Activated naive CD4-positive, alpha-beta T cell treated with anti-CD3 and anti-CD28 coated beads, Interleukin-2, amount 50 U/mL, for 72 hours (primary cell): ENCODE data around the gene TPST2. TPM values are rescaled to one million over a fixed set of nuclear protein-coding genes. Genes with fewer than 3 reads are reported as not detected.
"Not testable (repeated sequence)": the region's sequence is repeated elsewhere in the genome, so short reads cannot be mapped to it uniquely, and the experiment has no call there.

ENCODE experiments used
- ATAC-seq, 2 donors: fragments of 150-1000 bp; cut with Tn5 transposase; 2 replicates each; pipeline ENCODE4 v1.10.0; 2021; ENCODE audit warnings: mild to moderate bottlenecking in 2 of 2, moderate library complexity in 2 of 2
- DNase-seq, 2 donors: peaks; one replicate each; pipeline ENCODE4 v3.0.0; 2021 to 2022; ENCODE audit warnings: low spot score in 2 of 2
- H3K27ac Mint-ChIP-seq, 2 donors: one replicate each; pipeline ENCODE4 v1.8.0; 2022; ENCODE audit warnings: mild to moderate bottlenecking in 2 of 2, mixed read lengths in 2 of 2
- H3K36me3 Mint-ChIP-seq, 2 donors: one replicate each; pipeline ENCODE4 v1.8.0; 2022; ENCODE audit warnings: mixed read lengths in 2 of 2
- H3K9me3 Mint-ChIP-seq, 2 donors: one replicate each; pipeline ENCODE4 v1.8.0; 2022; ENCODE audit warnings: mixed read lengths in 2 of 2
- total RNA-seq, 2 donors: library from RNA; stranded (reverse); gene quantifications; one replicate each; pipeline ENCODE4 v1.2.3, GENCODE V29; 2022

TPST2 gene
- total RNA-seq, 2 donors from 2014 or later, result 15.4 to 26.9 TPM

DNA sequence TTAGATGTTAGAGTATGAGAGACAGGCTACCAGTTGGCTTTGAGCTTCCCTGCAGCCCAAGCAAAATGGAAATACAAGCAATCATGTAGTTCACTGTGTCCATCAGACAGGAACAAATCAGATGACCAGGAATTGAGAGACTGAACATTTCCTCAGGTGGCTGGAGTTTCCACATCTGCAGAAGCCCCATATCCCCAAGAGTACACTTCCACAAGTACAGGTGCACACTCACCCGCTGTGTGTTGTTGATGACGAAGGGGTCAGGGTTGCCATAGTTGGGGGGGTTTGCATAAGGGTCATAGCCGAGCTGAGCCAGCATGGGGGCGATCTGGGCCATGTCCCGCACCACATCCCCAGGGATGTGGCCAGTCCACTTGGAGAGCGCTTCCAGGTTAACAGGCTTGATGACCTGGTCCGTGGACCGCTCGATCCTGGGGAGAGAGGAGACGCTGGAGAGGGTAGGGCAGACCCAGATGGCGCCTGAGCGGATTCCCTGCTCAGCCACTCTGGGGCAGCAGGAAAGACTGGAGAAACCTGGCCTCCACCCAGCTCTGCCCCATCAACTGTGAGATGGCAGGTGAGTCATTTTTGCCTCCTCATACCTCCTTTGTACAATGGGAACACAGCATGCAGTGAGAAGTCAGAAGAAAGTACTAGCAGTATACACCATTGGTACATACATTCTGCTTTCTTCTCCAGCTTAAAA, 53.7 kb downstream of the TPST2 start:
- Mint-ChIP-seq H3K27ac (no peak overlapping the region), H3K36me3 (no peaks in the 10 kb centered on the region), H3K9me3 (no peaks in the 10 kb centered on the region)
- ATAC-seq, result no peak
- no peak for DNase-seq

DNA sequence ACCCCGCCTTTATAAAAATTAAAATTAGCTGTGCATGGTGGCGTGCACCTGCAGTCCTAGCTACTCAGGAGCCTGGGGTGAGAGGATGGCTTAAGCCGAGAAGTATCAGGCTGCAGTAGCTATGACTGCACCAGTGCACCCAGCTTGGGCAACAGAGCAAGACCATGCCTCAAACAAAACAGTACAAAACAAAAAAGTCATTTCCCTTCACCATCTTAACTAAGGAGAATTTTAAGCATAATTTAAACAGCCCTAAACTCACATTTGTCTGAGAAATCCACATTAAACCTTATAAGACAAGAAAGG, 54.4 kb downstream of the TPST2 start:
- no peak for DNase-seq
- Mint-ChIP-seq H3K36me3 (peaks cover 0 to under 1% of the 10 kb centered on the region in 2 donors), H3K9me3 (no peaks in the 10 kb centered on the region), H3K27ac (peak overlapping the region in 1 of 2 donors; percentile 74)
- ATAC-seq, result no peak

- peaks cover 0 to 6% of the 10 kb centered on the region in 2 donors for H3K36me3 Mint-ChIP-seq
- DNase-seq (no peak), ATAC-seq (peak in 1 of 2 donors; percentile 51)
- no peaks in the 10 kb centered on the region for H3K9me3 Mint-ChIP-seq
- H3K27ac Mint-ChIP-seq, result peak overlapping the region in 1 of 2 donors; percentile 74
Observed at GRCh38 chr22:26534874-26535602, 54.9 kb downstream of the TPST2 start.

DNA sequence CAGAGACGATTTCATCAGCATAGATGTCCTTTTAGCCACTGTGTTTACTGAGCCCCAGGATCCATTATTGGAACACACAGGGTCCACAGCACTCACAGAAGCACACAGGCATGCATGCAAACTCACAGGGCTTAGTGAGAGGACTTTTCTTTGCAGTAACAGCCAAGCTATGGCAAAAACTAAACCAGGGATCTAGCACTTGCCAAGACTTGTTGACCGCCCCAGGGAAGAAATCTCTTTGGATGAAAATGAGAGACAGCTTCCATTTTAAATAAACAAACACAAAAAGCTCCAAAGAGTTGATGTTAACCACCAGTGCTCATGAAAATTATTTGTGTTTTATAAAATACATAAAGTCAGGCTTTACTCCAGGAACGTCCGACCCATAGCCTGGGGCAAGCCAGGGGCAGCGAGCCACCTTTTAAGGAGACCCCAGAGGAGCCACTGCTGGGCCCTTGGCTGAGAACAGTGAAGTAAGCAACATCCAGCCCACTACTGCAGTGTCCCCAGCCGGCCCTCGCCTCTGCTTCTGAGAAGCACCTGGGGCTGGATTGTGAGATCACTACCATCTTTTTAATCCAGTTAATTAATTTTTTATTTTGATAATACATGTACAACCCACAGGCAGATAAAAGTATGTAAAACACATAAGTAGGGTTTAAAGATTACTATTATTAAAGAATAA, 55.6 kb downstream of the TPST2 start:
- no peak for ATAC-seq
- no peak for DNase-seq
- H3K27ac Mint-ChIP-seq, result no peak overlapping the region
- peaks cover 0 to 10% of the 10 kb centered on the region in 2 donors for H3K36me3 Mint-ChIP-seq
- no peaks in the 10 kb centered on the region for H3K9me3 Mint-ChIP-seq

- DNase-seq (no peak), ATAC-seq (no peak)
- peak overlapping the region in 1 of 2 donors; percentile 57 for H3K27ac Mint-ChIP-seq
- H3K36me3 Mint-ChIP-seq, result peaks cover 0 to 10% of the 10 kb centered on the region in 2 donors
- no peaks in the 10 kb centered on the region for H3K9me3 Mint-ChIP-seq
Observed at GRCh38 chr22:26529345-26529744, 60.6 kb downstream of the TPST2 start.

DNA sequence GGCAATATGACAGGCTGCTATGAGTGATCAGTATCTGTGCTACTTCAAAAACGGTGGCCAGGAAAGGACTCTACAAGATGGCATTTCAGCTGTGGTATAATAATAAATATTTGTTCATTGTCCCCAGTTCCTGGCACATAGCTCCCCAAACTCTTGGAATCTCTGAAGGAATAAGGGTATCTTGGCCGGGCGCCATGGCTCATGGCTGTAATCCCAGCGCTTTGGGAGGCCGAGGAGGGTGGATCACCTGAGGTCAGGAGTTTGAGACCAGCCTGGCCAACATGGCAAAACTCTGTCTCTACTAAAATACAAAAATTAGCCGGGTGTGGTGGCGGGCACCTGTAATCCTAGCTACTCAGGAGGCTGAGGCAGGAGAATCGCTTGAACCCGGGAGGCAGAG, 61.4 kb downstream of the TPST2 start:
- not testable (repeated sequence) for H3K9me3 Mint-ChIP-seq, ATAC-seq, H3K36me3 Mint-ChIP-seq, H3K27ac Mint-ChIP-seq, DNase-seq

DNA sequence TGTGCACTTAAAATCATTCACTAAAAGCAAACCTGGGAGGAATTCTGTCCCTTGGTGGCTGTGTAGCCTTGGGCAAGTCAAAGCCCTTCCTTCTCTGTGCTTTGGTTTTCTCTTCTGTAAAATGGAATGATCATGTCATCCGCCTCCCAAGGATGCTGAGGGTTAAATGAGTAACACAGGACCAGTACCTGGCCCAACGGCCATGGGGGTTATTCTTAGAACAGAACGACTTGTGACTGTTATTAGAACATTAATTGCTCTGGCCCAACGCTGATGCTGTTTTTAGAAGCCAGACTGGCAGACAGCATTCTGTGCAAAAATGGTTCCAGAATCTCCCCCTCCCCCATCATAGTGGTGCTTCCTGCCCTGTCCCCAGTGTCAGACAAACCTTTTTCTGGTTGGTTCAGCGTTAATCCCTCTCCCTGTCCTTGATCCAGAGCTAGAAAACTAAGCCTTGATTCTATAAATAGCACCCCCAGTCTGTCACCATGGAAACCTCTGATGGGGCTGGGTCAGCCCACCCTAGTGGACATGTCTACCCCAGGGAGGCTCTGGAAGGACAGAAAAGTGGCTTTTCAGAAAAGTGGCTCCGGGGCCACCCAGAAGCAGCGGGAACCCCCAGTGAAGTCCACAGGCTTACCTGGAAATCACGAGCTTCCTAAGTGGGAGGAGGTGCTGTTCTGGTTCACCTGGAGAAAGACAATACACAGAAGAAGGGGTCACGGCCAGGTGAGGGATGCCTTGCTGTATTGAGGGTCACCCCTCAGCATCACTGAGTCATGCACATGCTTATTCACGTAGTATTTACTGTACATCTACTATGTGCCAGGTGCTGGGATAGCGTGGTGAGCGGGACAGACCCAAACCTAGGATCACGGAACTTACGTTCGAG, 62.1 kb downstream of the TPST2 start:
- DNase-seq (no peak), ATAC-seq (no peak)
- Mint-ChIP-seq H3K9me3 (no peaks in the 10 kb centered on the region), H3K27ac (peak overlapping the region in 1 of 2 donors; percentile 91), H3K36me3 (peaks cover 0 to 10% of the 10 kb centered on the region in 2 donors)

DNA sequence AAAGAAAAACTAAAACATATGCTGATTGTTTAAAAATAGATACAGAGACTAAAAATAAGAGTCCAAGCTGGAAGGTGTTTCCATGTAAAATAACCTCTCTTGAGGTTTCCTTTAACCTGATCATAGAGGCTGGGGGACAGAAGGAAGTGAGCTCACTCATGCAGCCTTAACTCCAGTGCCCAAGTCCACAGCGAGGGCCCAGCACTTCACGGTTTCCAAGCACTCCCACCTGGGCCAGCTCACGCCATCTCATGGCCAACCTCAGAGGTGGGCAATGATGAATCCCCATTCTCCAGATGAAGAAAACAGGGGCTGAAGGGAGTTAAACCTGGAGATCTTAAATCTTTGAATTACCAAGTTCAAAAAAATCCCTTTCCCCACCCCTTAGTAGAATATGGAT, 62.8 kb downstream of the TPST2 start:
- DNase-seq (no peak), ATAC-seq (no peak)
- no peaks in the 10 kb centered on the region for H3K9me3 Mint-ChIP-seq
- H3K36me3 Mint-ChIP-seq, result peaks cover 0 to 10% of the 10 kb centered on the region in 2 donors
- H3K27ac Mint-ChIP-seq, result peak overlapping the region in 1 of 2 donors; percentile 42

- Mint-ChIP-seq H3K36me3 (peaks cover 0 to 10% of the 10 kb centered on the region in 2 donors), H3K9me3 (no peaks in the 10 kb centered on the region), H3K27ac (no peak overlapping the region)
- DNase-seq, result no peak
- ATAC-seq, result no peak
Observed at GRCh38 chr22:26525946-26526564, 63.9 kb downstream of the TPST2 start.

DNA sequence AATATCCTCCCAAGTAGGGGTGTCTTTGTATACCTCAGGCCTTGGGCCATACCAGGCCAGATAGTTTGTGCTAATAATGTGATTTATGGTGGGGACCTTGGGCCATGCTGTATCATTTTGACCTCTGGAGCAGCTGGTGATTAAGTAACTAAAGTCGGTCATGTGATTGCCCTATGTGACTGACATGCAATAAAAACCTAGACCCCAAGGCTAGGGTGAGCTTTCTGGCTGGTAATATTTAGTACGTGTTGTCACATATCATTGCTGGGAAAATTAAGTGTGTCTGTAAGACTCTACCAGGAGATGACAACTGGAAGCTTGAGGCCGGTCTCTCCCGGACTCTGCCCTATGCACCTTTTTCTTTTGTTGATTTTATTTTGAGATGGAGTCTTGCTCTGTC, 65.1 kb downstream of the TPST2 start:
- Mint-ChIP-seq H3K9me3 (no peaks in the 10 kb centered on the region), H3K27ac (no peak overlapping the region), H3K36me3 (peaks cover 0 to 2% of the 10 kb centered on the region in 2 donors)
- DNase-seq, result no peak
- no peak for ATAC-seq

DNA sequence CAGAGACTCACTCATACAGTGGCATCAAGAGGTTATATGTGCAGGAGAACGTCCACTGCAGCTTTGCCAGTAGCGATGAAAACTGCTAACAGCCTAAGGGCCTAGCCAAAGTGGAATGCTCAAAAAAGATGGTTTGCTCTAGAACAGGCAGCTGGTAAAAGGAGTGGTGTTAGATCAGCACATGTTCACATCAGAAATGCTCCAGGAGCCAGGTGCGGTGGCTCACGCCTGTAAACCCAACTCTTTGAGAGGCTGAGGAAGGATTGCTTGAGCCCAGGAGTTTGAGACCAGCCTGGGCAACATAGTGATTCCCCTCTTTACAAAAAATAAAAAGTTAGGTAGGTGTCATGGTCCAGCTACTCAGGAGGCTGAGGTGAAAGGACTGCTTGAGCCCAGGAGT, 67.3 kb downstream of the TPST2 start:
- Mint-ChIP-seq H3K9me3 (no peaks in the 10 kb centered on the region), H3K36me3 (no peaks in the 10 kb centered on the region), H3K27ac (no peak overlapping the region)
- ATAC-seq, result no peak
- no peak for DNase-seq

- no peak for DNase-seq
- ATAC-seq, result no peak
- Mint-ChIP-seq H3K36me3 (no peaks in the 10 kb centered on the region), H3K27ac (peak overlapping the region in 1 of 2 donors; percentile 81), H3K9me3 (no peaks in the 10 kb centered on the region)
Observed at GRCh38 chr22:26522012-26522411, 67.9 kb downstream of the TPST2 start.

GRCh38 chr22:26517429-26517828, 72.5 kb downstream of the TPST2 start:
- peaks cover 2 to 3% of the 10 kb centered on the region in 2 donors for H3K36me3 Mint-ChIP-seq
- DNase-seq (no peak), ATAC-seq (no peak)
- no peaks in the 10 kb centered on the region for H3K9me3 Mint-ChIP-seq
- no peak overlapping the region for H3K27ac Mint-ChIP-seq

DNA sequence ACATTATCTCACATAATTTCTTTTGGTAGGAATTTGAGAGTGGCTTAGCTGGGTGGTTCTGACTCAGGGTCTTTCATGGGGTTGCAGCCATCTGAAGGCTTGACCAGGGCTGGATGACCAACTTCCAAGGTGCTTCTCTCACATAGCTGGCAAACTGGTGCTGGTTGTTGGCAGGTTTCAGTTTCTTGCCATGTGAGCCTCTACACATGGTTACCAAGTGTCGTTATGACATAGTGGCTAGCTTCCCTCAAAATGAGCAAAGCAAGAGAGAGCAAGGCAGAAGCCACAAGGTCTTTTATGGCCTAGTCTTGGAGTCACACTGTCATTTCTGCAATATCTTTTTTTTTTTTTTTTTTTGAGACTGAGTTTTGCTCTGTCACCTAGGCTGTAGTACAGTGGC, 73.4 kb downstream of the TPST2 start:
- Mint-ChIP-seq H3K36me3 (peaks cover 8% of the 10 kb centered on the region in 2 donors), H3K27ac (no peak overlapping the region), H3K9me3 (no peaks in the 10 kb centered on the region)
- DNase-seq (no peak), ATAC-seq (no peak)

DNA sequence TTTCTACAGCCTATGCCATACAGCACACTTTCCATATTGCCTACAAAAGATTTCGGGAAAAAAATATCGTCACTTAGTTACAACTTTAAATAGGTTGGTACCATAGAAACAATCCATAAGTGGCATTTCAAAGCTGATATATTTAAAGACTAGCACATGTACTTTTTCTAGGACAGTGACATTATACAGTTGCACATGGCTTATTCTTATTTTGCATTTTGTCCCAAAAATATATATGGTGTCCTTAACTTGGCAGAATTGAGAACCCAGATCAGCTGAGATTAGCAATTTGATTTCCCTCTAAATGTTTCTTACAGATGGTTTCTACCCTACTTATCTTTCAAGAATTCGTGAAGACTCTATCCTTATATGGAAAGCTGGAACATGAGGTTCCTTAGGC, 74.0 kb downstream of the TPST2 start:
- Mint-ChIP-seq H3K27ac (no peak overlapping the region), H3K9me3 (no peaks in the 10 kb centered on the region), H3K36me3 (peaks cover 8 to 9% of the 10 kb centered on the region in 2 donors)
- DNase-seq, result no peak
- ATAC-seq, result no peak

GRCh38 chr22:26514419-26515161, 75.3 kb downstream of the TPST2 start:
- no peak for ATAC-seq
- no peak overlapping the region for H3K27ac Mint-ChIP-seq

More at GRCh38 chr22:26514419-26515161, 75.3 kb downstream of the TPST2 start:
- H3K9me3 Mint-ChIP-seq, result no peaks in the 10 kb centered on the region
- no peak for DNase-seq
- H3K36me3 Mint-ChIP-seq, result peaks cover 8 to 21% of the 10 kb centered on the region in 2 donors
